Measurements from ENCODE around the gene PGC.

Gene PGC

GRCh38 chr6:41714556-41715273 is 32.5 kb downstream of the PGC start:
- no peak for DNase-seq (ENCODE audit: low read depth, low spot score)

GRCh38 chr6:41713650-41714291 is 33.4 kb downstream of the PGC start:
- no peak for DNase-seq (ENCODE audit: low read depth, low spot score)

GRCh38 chr6:41713159-41713649 is 34.0 kb downstream of the PGC start:
- no peak for DNase-seq (ENCODE audit: low read depth, low spot score)

- no peak for DNase-seq (ENCODE audit: low read depth, low spot score)
These were observed 34.5 kb downstream of the PGC start for GRCh38 chr6:41712651-41713103.

GRCh38 chr6:41711323-41712038 is 35.7 kb downstream of the PGC start:
- DNase-seq (ENCODE audit: low read depth, low spot score): no peak

- no peak for DNase-seq (ENCODE audit: low read depth, low spot score)
These were observed 37.8 kb downstream of the PGC start for GRCh38 chr6:41709375-41709774.

- no peak for DNase-seq (ENCODE audit: low read depth, low spot score)
These were observed 38.3 kb downstream of the PGC start for GRCh38 chr6:41708856-41709255.

GRCh38 chr6:41707565-41708200 is 39.5 kb downstream of the PGC start:
- no peak for DNase-seq (ENCODE audit: low read depth, low spot score)

- DNase-seq (ENCODE audit: low read depth, low spot score): no peak
These were observed 40.2 kb downstream of the PGC start for GRCh38 chr6:41706876-41707564.

- DNase-seq (ENCODE audit: low read depth, low spot score): no peak
These were observed 41.0 kb downstream of the PGC start for GRCh38 chr6:41705996-41706835.

- DNase-seq (ENCODE audit: low read depth, low spot score): no peak
These were observed 41.7 kb downstream of the PGC start for GRCh38 chr6:41705311-41705995.

GRCh38 chr6:41704656-41705310 is 42.4 kb downstream of the PGC start:
- no peak for DNase-seq (ENCODE audit: low read depth, low spot score)

- no peak for DNase-seq (ENCODE audit: low read depth, low spot score)
These were observed 43.2 kb downstream of the PGC start for GRCh38 chr6:41704028-41704427.

GRCh38 chr6:41702771-41703494 is 44.3 kb downstream of the PGC start:
- DNase-seq (ENCODE audit: low read depth, low spot score): no peak

- no peak for DNase-seq (ENCODE audit: low read depth, low spot score)
These were observed 45.0 kb downstream of the PGC start for GRCh38 chr6:41702089-41702745.

- no peak for DNase-seq (ENCODE audit: low read depth, low spot score)
These were observed 46.5 kb downstream of the PGC start for GRCh38 chr6:41700463-41701347.

GRCh38 chr6:41699063-41699462 is 48.1 kb downstream of the PGC start:
- no peak for DNase-seq (ENCODE audit: low read depth, low spot score)
